NOMO-1 treated with DMSO at 0.1 percent for 48 hours (cell line): ENCODE measurements around the gene LONP2.
"Not testable (repeated sequence)": the region's sequence is repeated elsewhere in the genome, so short reads cannot be mapped to it uniquely, and the experiment has no call there.

Experiments
- DNase-seq: peaks from one replicate; lab custom pipeline; 2025; ENCODE audit not compliant: unreplicated experiment; lab: John Stamatoyannopoulos, UW

Gene LONP2

GRCh38 chr16:48384520-48385252 lies 140.6 kb downstream of the LONP2 start:
- peak; percentile 44 for DNase-seq

- peak; percentile 65 for DNase-seq
These were observed 141.4 kb downstream of the LONP2 start, which contains the start of gene SIAH1 for GRCh38 chr16:48385253-48386150. Gene SIAH1, minus strand, starts transcription at chr16:48385413. Its CDS starts 22,985 bp downstream, at chr16:48362428.

GRCh38 chr16:48386559-48387312 lies 142.6 kb downstream of the LONP2 start:
- DNase-seq: no peak

- DNase-seq: no peak
These were observed 148.3 kb downstream of the LONP2 start for GRCh38 chr16:48392407-48392806.

- DNase-seq: no peak
These were observed 149.6 kb downstream of the LONP2 start for GRCh38 chr16:48393485-48394354.

GRCh38 chr16:48394355-48394703 lies 150.2 kb downstream of the LONP2 start:
- no peak for DNase-seq

GRCh38 chr16:48395375-48395774 lies 151.3 kb downstream of the LONP2 start:
- peak; percentile 30 for DNase-seq

- DNase-seq: not testable (repeated sequence)
These were observed 158.4 kb downstream of the LONP2 start for GRCh38 chr16:48402547-48402946.

GRCh38 chr16:48405153-48405552 lies 161.1 kb downstream of the LONP2 start:
- DNase-seq: no peak

- DNase-seq: no peak
These were observed 161.8 kb downstream of the LONP2 start for GRCh38 chr16:48405907-48406306.
